K562 (cell line): ENCODE results near the gene TDRD12. TPM values are rescaled to one million over a fixed set of nuclear protein-coding genes. Genes with fewer than 3 reads are reported as not detected.

Experiments used
- LEF1 ChIP-seq: fragments of 450-650 bp; IDR thresholded peaks from 2 replicates; pipeline ENCODE4 v1.6.1; 2016; ENCODE audit warnings: mild to moderate bottlenecking
- RB1 ChIP-seq: fragments of 450-650 bp; IDR thresholded peaks from 2 replicates; pipeline ENCODE4 v1.6.1; 2017; ENCODE audit warnings: low read depth, mild to moderate bottlenecking
- TCF3 ChIP-seq: sonication (generic); formaldehyde crosslinking; IDR thresholded peaks from 2 replicates; pipeline ENCODE4 v1.4.0; 2020; ENCODE audit warnings: mild to moderate bottlenecking, missing genetic modification reagents
- UBTF ChIP-seq, 2 experiments: IDR thresholded peaks; 2 replicates each; pipeline ENCODE4 v1.6.1; 2012; ENCODE audit warnings: improper control_type of control experiment in 2 of 2, low read depth in 2 of 2, low read length in 2 of 2, borderline replicate concordance in 1 of 2
- VEZF1 ChIP-seq: fragments of 200-800 bp; sonication (Bioruptor generic); IDR thresholded peaks from 2 replicates; pipeline ENCODE4 v1.6.1; 2017; ENCODE audit warnings: missing genetic modification characterization, missing compliant biosample characterization
- ZBTB34 ChIP-seq: fragments of 250-450 bp; sonication (Bioruptor Pico); IDR thresholded peaks from 2 replicates; pipeline ENCODE4 v1.8.0; 2021; ENCODE audit warnings: mild to moderate bottlenecking, moderate library complexity
- ZNF124 ChIP-seq: sonication (generic); formaldehyde crosslinking; IDR thresholded peaks from 2 replicates; pipeline ENCODE4 v1.8.1; 2022; ENCODE audit warnings: missing genetic modification reagents
- ZNF224 ChIP-seq: sonication (generic); formaldehyde crosslinking; IDR thresholded peaks from 2 replicates; pipeline ENCODE4 v1.8.0; 2022; ENCODE audit warnings: mild to moderate bottlenecking, missing genetic modification reagents
- ZNF639 ChIP-seq, 2 experiments: fragments of 200-800 bp in 1 of 2; sonication (Bioruptor generic) in 1 of 2; sonication (generic) in 1 of 2; formaldehyde crosslinking in 1 of 2; IDR thresholded peaks in 1 of 2; conservative IDR thresholded peaks in 1 of 2; 2 replicates each; pipeline versions ENCODE4 v1.5.0 to v1.6.1; 2016 to 2020; ENCODE audit warnings: missing compliant biosample characterization in 1 of 2, missing genetic modification characterization in 1 of 2, missing genetic modification reagents in 1 of 2
- ZNF766 ChIP-seq: fragments of 200-800 bp; sonication (Bioruptor generic); conservative IDR thresholded peaks from 2 replicates; pipeline ENCODE4 v1.6.1; 2016; ENCODE audit warnings: missing genetic modification characterization, missing compliant biosample characterization
- polyA plus RNA-seq, 8 experiments: library from polyadenylated mRNA; depleted of rRNA in 4 of 8; stranded (reverse) in 5 of 8; unstranded in 3 of 8; fragments of >200 nt; fragmentation: Nextera tagmentation in 2 of 8; fragmentation: Illumina TruSeq in 1 of 8; extraction: Ambion mirVana in 2 of 8; extraction: Trizol in 1 of 8; gene quantifications; 2 replicates each; pipeline versions ENCODE4 v1.2.1 to v1.2.3, GENCODE V29; 2011 to 2014; ENCODE audit warnings: inconsistent platforms in 1 of 8, missing spikeins in 1 of 8
- total RNA-seq, 7 experiments: library from RNA; depleted of rRNA in 6 of 7; stranded (reverse); fragments of >200 nt in 6 of 7; fragmentation: Illumina TruSeq in 2 of 7; extraction: Trizol in 2 of 7; gene quantifications; 2 replicates each; pipeline versions ENCODE4 v1.2.1 to v1.2.3, GENCODE V29; 2011 to 2021; ENCODE audit warnings: low replicate concordance in 1 of 7

The TDRD12 gene
- total and polyA plus RNA-seq, 9 of the 15 experiments (the other 6 are each of a cell fraction or from before 2014, with no cell fraction given) = 0.03 TPM; not detected in 8

GRCh38 chr19:32671883-32672593, 47.5 kb upstream of the TDRD12 start (continued):
- TF ChIP-seq ZNF224 (CRISPR knock-in tag) (no peak), LEF1 (peak; percentile 88), ZNF124 (CRISPR knock-in tag) (no peak), VEZF1 (CRISPR knock-in tag) (peak; percentile 42), TCF3 (CRISPR knock-in tag) (peak; percentile 94), ZBTB34 (CRISPR knock-in tag) (no peak), ZNF766 (CRISPR knock-in tag) (peak; percentile 87), RB1 (0 out of 2 replicates have a peak, but pooled peaks have one; percentile 23), ZNF639 (CRISPR knock-in tag; conservative IDR thresholded peaks at IDR 0.05 in 1 of 2, IDR thresholded peaks at IDR 0.05 in 1 of 2) (peak in 1 of 2 experiments; percentile 56; a peak in 1 of 4 replicates), UBTF (IDR thresholded peaks at IDR 0.05; ENCODE audit: borderline replicate concordance in 1 of 2, low read depth in 2 of 2, low read length in 2 of 2) (peak; percentile 25 to 46; a peak in 2 of 4 replicates)
